Measurements from ENCODE around the gene RHBG.
"Not testable (repeated sequence)": the region's sequence is repeated elsewhere in the genome, so short reads cannot be mapped to it uniquely, and the experiment has no call there.

The RHBG gene, protein sequence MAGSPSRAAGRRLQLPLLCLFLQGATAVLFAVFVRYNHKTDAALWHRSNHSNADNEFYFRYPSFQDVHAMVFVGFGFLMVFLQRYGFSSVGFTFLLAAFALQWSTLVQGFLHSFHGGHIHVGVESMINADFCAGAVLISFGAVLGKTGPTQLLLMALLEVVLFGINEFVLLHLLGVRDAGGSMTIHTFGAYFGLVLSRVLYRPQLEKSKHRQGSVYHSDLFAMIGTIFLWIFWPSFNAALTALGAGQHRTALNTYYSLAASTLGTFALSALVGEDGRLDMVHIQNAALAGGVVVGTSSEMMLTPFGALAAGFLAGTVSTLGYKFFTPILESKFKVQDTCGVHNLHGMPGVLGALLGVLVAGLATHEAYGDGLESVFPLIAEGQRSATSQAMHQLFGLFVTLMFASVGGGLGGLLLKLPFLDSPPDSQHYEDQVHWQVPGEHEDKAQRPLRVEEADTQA

DNA sequence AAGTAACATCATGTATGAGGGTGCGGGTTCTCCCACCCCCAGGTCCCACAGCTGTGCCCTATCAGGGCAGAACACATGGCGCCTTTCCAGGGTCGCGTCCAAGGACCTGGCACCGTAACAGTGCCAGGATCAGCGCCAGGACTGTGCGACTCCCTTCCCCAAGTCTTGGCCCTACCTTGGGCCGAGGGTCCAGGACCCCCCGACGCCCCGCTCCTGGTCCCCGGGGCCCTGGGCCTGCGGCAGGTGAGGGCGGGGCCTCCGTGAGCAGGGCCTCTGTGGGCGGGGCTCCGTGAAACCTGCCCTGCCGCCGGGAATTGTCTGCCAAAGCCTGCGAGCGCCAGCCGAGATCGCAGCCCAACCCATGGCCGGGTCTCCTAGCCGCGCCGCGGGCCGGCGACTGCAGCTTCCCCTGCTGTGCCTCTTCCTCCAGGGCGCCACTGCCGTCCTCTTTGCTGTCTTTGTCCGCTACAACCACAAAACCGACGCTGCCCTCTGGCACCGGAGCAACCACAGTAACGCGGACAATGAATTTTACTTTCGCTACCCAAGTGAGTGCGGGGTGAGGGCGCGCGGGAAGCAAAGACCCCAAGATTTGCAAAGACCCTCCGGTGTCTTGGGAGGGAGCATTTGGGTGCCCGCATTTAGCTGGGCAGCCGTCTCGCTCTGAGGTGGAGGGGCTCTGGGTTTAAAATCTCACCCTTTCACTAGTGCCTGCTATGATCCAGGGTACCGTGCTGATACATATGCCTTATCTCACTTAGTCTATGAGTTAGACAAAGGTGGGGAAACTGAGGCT is at the start of gene RHBG:
RHBG (plus strand) TSS at position 323 of the 796 bp plus-strand sequence; CDS start at position 362, 39 bp downstream.
- Histone ChIP-seq H3K27ac (no peak within 1 kb of the TSS), H3K4me2 (peak within 1 kb of the TSS in 9 of 11 experiments; percentile 4 to 71 (median 26); a peak in 12 of 22 replicates), H3K9me3 (replicated peaks in 1 of 11) (peaks cover 0 to 10% (median 0%) of the 10 kb centered on the region in 11 experiments; a peak in 4 of 22 replicates), H3K9ac (peak within 1 kb of the TSS in 1 of 11 experiments; percentile 43; a peak in 1 of 22 replicates), H4K20me1 (no peaks in the 10 kb centered on the region; a peak in 2 of 22 replicates), H3K27me3 (peaks cover 26 to 55% (median 32%) of the 10 kb centered on the region in 11 experiments), H3K4me3 (no peak within 1 kb of the TSS), H3K4me1 (peaks cover 0 to 23% (median 7%) of the 10 kb centered on the region in 10 experiments; a peak in 11 of 20 replicates), H3K36me3 (no peaks in the 10 kb centered on the region)
- TF ChIP-seq Cebpa-rat (IDR thresholded peaks at IDR 0.05), result no peak

DNA sequence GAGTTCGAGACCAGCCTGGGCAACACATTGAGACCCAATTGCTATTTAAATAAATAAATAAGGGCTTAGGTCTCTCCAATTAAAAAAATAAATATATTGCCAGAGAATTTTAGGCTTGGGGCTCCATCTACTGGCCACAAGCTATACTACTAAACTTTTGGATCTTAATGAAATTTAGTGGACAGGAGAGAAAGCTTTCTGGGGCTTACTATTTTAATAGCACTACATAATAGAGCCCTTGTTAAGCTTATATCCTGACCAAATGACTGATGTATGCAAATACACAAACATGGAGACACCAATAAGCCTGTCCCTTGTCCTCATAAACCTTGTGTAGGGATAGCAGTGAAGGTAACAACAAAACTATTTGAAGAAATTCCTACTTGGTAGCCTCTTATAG is 49.3 kb upstream of the RHBG start:
- Histone ChIP-seq H4K20me1 (peaks cover 7 to 100% (median 85%) of the 10 kb centered on the region in 11 experiments; a peak in 20 of 22 replicates), H3K4me1 (no peaks in the 10 kb centered on the region; a peak in 1 of 20 replicates), H3K4me3 (no peak overlapping the region), H3K9me3 (replicated peaks in 1 of 11) (no peaks in the 10 kb centered on the region), H3K9ac (peak overlapping the region in 1 of 11 experiments; percentile 1; a peak in 2 of 22 replicates), H3K4me2 (no peak overlapping the region), H3K27me3 (no peaks in the 10 kb centered on the region), H3K36me3 (peaks cover 98 to 100% (median 100%) of the 10 kb centered on the region in 11 experiments), H3K27ac (no peak overlapping the region)
- no peak for TF ChIP-seq Cebpa-rat (IDR thresholded peaks at IDR 0.05)

DNA sequence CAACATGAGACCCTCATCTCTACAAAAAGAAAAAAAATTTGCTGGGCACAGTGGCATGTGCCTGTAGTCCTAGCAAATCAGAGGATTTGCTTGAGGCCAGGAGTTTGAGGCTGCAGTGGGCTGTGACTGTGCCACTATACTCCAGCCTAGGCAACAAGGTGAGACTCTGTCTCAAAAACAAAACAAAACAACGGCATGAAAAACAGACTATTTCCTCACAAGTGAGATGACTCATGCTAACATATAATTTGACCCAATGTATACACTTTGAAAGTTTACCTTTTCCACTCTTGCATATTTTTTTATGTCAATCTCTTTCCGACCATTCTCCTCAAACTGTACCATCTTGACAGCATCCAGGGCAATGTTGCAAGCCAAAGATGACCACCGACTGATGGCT is 48.5 kb upstream of the RHBG start:
- H3K36me3 ChIP-seq, result peaks cover 98 to 100% (median 100%) of the 10 kb centered on the region in 11 experiments
- TF ChIP-seq Cebpa-rat (IDR thresholded peaks at IDR 0.05), result no peak

DNA sequence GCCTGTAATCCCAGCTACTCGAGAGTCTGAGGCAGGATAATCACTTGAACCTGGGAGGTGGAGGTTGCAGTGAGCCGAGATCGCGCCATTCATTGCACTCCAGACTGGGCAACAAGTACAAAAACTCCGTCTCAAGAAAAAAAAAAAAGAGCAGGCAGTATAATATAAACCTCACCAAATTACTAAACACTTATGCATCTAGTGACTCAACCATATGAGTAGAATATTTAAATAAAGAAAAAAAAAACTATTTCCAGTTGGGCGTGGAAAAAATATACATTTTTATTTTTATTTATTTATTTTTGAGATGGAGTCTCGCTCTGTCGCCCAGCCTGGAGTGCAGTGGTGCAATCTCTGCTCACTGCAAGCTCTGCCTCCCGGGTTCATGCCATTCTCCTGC is 45.8 kb upstream of the RHBG start:
- not testable (repeated sequence) for H3K27ac ChIP-seq; H3K9me3 ChIP-seq (replicated peaks in 1 of 11); H3K4me1 ChIP-seq; H3K4me3 ChIP-seq; H3K27me3 ChIP-seq; H3K9ac ChIP-seq; H3K4me2 ChIP-seq
- Histone ChIP-seq H4K20me1 (peaks cover 7 to 91% (median 84%) of the 10 kb centered on the region in 11 experiments; a peak in 20 of 22 replicates), H3K36me3 (peaks cover 89 to 96% (median 90%) of the 10 kb centered on the region in 11 experiments)

More for the DNA sequence above, 48.5 kb upstream of the RHBG start:
- Histone ChIP-seq H3K4me2 (no peak overlapping the region), H3K9ac (no peak overlapping the region), H3K9me3 (replicated peaks in 1 of 11) (no peaks in the 10 kb centered on the region), H3K27ac (no peak overlapping the region), H4K20me1 (peaks cover 7 to 100% (median 89%) of the 10 kb centered on the region in 11 experiments; a peak in 20 of 22 replicates), H3K4me3 (no peak overlapping the region), H3K27me3 (no peaks in the 10 kb centered on the region), H3K4me1 (no peaks in the 10 kb centered on the region)

DNA sequence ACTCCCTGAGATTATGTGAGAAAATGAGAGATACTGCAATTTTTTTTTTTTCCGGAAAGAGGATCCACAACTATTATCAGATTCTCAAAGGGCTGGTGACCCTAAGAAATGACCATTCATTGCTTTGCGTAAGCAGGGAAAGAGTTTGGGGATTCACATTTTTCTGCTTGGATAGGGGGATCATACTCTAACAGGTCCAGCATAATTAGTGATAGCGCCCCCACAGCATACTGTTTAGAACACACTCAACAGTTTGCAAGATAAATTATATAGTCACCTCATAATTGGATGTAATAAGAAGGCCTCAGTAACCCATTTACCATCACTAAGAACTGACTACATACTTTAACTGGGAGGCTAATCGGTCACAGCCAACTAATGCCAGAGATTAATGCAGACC is 32.8 kb upstream of the RHBG start:
- Histone ChIP-seq H3K27ac (no peak overlapping the region), H3K4me1 (peaks cover 18 to 26% (median 24%) of the 10 kb centered on the region in 10 experiments), H3K27me3 (no peaks in the 10 kb centered on the region), H3K4me3 (peak overlapping the region; percentile 68 to 98 (median 89)), H3K4me2 (peak overlapping the region; percentile 89 to 98 (median 95)), H3K9ac (peak overlapping the region; percentile 82 to 93 (median 88); a peak in 21 of 22 replicates), H4K20me1 (peaks cover 26 to 62% (median 58%) of the 10 kb centered on the region in 11 experiments; a peak in 21 of 22 replicates), H3K36me3 (peaks cover 46 to 61% (median 55%) of the 10 kb centered on the region in 11 experiments), H3K9me3 (replicated peaks in 1 of 11) (no peaks in the 10 kb centered on the region)
- no peak for TF ChIP-seq Cebpa-rat (IDR thresholded peaks at IDR 0.05)

DNA sequence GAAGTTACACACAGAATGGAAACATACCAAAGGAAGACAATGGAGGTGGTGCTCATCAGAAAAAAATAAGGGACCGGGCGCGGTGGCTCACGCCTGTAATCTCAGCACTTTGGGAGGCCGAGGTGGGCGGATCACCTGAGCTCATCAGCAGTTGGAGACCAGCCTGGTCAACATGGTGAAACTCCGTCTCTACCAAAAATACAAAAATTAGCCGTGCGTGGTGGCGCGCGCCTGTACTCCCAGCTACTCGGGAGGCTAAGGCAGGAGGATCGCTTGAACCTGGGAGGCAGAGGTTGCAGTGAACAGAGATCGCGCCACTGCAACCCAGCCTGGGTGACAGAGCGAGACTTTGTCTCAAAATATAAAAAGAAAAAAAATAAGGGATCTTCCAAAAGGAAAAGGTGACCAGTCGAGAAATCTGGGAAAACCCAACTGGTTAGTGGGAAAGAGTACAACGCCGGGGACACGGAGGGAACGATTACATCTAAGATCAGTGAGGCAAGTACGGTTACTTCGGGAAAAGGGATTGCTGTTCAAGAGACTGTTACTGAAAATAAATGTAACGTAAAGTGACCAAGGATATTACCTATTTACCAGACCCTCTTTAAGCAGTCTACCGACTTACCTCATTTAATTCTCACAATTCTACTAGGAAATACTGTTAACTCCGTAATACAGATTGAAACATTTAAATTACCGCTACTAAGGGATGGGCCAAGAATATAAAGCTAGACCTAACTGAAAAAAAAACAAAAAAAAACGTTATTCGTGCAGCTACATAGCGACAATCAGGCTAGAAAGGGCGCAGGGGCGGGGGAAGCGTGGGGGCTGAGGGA is 31.7 kb upstream of the RHBG start:
- Histone ChIP-seq H3K4me1 (peaks cover 18 to 26% (median 24%) of the 10 kb centered on the region in 10 experiments), H3K27ac (peak overlapping the region; percentile 13 to 92 (median 83); a peak in 21 of 22 replicates), H3K9ac (peak overlapping the region; percentile 82 to 93 (median 88)), H3K4me3 (peak overlapping the region; percentile 68 to 98 (median 89)), H3K4me2 (peak overlapping the region; percentile 89 to 98 (median 95)), H3K27me3 (no peaks in the 10 kb centered on the region), H3K36me3 (peaks cover 36 to 51% (median 45%) of the 10 kb centered on the region in 11 experiments), H4K20me1 (peaks cover 26 to 51% (median 49%) of the 10 kb centered on the region in 11 experiments; a peak in 21 of 22 replicates), H3K9me3 (replicated peaks in 1 of 11) (no peaks in the 10 kb centered on the region)
- TF ChIP-seq Cebpa-rat (IDR thresholded peaks at IDR 0.05), result no peak

DNA sequence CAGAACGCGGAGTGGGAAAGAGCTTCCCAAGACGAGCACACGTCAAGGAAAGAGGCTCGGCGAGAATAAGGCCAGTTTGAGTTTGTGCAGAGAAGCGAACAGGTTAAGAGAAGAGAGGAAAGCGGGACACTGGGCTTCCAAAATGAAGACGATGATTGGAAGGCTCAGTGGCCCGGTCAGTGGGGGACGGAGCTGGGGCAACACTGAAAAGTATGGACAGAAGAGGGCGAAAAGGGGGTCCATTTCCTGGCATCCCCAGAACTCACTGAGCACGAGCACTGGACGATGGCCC is 31.2 kb upstream of the RHBG start:
- Histone ChIP-seq H3K4me3 (peak overlapping the region; percentile 68 to 98 (median 89)), H4K20me1 (peaks cover 26 to 46% (median 44%) of the 10 kb centered on the region in 11 experiments; a peak in 21 of 22 replicates), H3K4me2 (peak overlapping the region; percentile 89 to 98 (median 95)), H3K9ac (peak overlapping the region; percentile 82 to 93 (median 88)), H3K36me3 (peaks cover 31 to 45% (median 39%) of the 10 kb centered on the region in 11 experiments), H3K27ac (peak overlapping the region; percentile 13 to 92 (median 83); a peak in 21 of 22 replicates), H3K4me1 (peaks cover 18 to 26% (median 24%) of the 10 kb centered on the region in 10 experiments), H3K9me3 (replicated peaks in 1 of 11) (no peaks in the 10 kb centered on the region), H3K27me3 (no peaks in the 10 kb centered on the region)
- no peak for TF ChIP-seq Cebpa-rat (IDR thresholded peaks at IDR 0.05)

Measured in BLaER1 treated with 17β-estradiol and CSF1 and Interleukin-3, amounts not matched to agents 10 nM and 100 nM (cell line).